Left ventricle myocardium superior (tissue), 1 donor: ENCODE results near the gene KIAA0825. TPM values are rescaled to one million over a fixed set of nuclear protein-coding genes. Genes with fewer than 3 reads are reported as not detected.
"Not testable (repeated sequence)": the region's sequence is repeated elsewhere in the genome, so short reads cannot be mapped to it uniquely, and the experiment has no call there.

Experiments
- ATAC-seq: fragments of 200-7000 bp; cut with Tn5 transposase; one replicate; pipeline ENCODE4 v1.9.1; 2020; ENCODE audit warnings: mild to moderate bottlenecking, moderate library complexity
- DNase-seq: peaks from one replicate; pipeline ENCODE4 v3.0.0-alpha.2; 2020
- intact Hi-C: fragments of 100-400 bp; cut with micrococcal nuclease; formaldehyde crosslinking; loops from one replicate; pipeline ENCODE4 v1.11.0; 2022
- total RNA-seq: library from RNA; stranded (reverse); fragmentation: NEBNext Ultra II Directional; extraction: Animal tissue kit (Norgen Biotek cat#: 25700); gene quantifications from one replicate; pipeline ENCODE4 v1.2.1, GENCODE V29; 2021
- donor health status: DM: no; HTN: yes; CAD: no; lungs with severe emphysema.

KIAA0825 gene
- total RNA-seq, 1 donor from 2014 or later, result 2.2 TPM

DNA sequence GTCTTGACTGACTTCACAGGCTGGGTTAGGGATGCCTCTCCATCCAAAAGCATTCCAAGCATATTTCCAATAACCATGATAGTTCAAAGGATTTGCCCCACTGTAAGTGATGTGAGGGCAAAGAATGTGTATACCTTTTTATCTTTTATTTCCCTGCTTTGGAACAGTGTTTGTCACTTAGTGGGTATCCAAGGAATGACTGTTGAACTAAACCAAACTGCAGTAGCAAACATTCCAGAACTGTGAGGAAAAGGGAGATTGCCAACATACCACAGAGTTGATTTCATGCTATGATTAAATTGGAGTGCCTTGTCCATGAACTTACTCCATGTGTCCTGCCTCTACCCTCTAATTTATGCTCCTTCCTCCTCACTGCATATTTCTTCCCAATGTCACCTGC is 400.0 kb downstream of the KIAA0825 start:
- intact Hi-C loops, result no loop called here
- ATAC-seq (no peak), DNase-seq (no peak)

DNA sequence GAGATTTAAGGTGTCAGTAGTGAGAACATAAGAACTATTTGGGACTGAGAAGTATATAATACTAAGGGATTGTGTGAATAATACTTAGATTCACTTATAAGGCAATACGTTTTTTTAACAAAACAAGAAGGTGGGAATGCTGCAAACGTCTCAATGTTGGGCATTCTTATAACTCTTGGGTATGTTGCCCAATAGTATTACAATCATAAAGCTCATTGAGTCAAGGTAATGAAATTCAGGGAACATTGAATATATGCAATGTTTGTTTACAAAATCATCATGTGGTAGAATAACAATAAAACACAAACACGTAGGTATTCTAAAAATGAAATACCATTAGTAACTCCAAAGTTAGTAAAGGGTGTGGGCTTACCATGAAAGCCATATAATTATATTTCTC is 400.7 kb downstream of the KIAA0825 start:
- ATAC-seq (no peak), DNase-seq (no peak)
- intact Hi-C loops, result no loop called here

DNA sequence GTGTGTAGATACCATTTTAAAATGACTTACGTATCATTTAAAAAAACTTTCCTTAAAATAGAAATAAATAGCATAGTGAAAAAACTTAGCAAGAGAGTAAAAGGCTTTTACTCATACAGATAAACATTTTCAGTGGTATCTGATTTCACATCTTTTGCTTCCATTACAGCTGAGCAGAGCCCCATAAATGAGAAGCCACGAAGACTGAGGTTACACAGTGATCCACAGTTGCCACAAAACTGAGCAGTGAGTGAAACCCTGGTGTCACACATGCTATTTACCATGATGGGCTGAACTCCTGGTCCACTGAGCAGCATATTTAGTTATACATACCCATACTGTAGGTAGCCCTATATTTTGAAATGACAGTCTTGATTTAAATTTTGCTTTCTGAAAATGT is 401.2 kb downstream of the KIAA0825 start:
- no peak for DNase-seq

DNA sequence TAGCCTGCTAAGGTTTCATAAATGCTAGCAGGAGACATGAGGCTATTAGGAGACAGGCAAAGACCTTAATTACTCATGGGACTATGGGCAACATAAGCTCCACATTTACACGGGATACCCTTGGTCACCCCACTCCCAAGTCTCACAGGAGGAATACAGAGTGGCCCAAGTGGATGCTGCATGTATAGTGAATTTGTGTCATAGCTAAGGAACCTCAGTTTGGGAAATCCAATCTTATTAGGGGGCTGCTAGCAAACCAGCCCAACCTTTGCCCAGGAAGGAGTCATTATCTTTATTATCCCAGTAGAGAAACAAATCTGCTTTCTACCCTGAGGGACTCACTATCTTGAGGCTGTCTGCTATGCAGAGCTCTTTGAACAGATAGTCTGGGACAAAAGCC is 405.9 kb downstream of the KIAA0825 start:
- intact Hi-C loops, result no loop called here
- no peak for ATAC-seq
- DNase-seq, result no peak

More for the DNA sequence above, 401.2 kb downstream of the KIAA0825 start:
- no peak for ATAC-seq
- intact Hi-C loops, result no loop called here

DNA sequence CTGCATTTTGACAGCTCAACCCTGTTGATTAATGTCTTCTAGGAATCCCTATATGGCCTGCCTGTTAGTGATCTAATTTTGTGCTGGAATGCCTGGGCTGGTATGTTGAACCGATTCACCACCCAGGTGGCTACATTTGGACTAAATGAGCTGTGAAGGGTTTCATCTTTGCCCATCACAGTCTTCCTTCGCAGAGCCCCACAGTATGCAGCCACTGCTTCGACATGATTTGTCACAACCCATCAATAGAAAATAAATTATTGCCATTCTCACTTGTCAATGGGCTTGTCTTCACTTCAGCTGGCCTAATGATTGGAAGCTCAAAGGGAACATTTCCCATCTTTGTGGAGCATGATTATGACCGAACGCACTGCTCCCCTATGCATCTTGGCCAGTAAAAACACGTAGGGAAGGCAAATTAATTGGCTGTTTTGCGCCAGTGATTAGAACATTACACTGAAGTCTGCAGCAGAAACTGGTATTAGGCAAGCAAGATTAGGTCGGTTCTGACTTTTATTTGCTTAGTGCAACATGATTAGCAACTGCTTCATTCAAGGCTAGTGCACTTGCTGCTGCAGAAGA is 408.5 kb downstream of the KIAA0825 start:
- intact Hi-C loops, result no loop called here
- no peak for ATAC-seq
- DNase-seq, result no peak

DNA sequence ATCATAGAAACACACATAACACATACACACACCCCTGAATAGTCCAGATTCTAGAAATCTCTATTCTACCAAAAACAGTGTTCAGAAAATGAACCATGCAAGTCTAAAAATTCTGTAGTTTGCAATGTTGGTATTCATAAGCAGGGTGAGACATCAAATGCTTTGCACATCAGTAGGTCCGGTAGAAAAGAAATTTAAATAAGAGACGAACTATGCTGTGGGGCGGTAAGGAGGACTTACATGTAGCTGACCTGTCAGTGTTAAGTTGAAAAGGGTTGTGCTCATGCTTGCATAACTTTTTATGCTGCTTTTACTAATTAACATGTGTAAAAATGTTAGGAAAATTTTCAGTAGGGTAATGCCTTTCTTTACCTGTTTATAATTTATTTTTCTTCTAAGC is 409.1 kb downstream of the KIAA0825 start:
- no peak for DNase-seq
- no peak for ATAC-seq
- intact Hi-C loops, result no loop called here

DNA sequence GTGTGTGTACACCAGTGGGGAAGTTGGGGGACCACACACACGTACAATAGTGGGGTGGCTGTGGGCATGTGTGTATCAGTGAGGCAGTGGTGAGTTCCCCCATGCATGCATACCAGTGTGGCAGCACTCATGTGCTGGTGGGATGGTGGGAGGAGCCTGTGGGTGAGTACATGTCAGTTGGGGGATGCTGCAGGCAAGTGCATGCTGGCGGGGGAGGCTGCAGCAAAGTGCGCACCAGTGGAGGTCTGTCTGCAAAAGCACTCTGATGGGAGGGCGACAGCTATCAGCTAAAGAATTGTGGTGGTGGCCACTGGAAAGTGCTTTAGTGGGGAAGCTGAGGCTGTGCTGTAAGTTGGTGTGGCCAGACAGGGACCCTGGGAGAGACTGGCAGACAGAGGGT is 418.8 kb downstream of the KIAA0825 start:
- DNase-seq (no peak), ATAC-seq (no peak)
- intact Hi-C loops, result no loop called here

DNA sequence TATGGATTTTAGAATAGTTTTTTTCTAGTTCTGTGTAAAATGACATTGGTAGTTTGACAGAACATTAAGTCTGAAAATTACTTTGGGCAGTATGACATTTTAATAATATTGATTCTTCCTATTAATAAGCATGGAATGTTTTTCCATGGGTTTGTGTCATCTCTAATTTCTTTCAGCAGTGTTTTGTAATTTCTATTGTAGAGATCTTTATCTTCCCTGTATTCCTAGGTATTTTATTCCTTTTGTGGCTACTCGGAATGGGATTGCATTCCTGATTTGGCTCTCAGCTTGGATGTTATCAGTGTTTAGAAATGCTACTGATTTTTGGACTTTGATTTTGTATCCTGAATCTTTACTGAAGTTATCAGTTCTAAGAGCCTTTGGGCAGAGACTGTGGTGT is 420.4 kb downstream of the KIAA0825 start:
- no peak for DNase-seq
- no peak for ATAC-seq
- intact Hi-C loops, result no loop called here

DNA sequence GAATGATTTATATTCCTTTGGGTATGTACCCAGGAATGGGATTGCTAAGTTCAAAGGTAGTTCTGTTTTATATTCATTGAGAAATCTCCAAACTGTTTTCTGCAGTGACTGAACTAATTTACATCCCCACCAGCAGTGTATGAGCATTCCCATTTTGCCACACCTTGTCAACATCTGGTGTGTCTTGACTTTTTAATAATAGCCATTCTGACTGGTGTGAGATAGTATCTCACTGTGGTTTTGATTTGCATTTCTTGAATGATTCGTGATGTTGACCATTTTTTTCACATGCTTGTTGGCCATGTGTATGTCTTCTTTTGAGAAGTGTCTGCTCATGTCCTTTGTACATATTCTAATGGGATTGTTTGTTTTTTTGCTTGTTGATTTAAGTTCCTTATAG is 421.5 kb downstream of the KIAA0825 start:
- DNase-seq, result no peak
- ATAC-seq, result no peak
- intact Hi-C loops, result no loop called here

- intact Hi-C loops, result no loop called here
- DNase-seq, result no peak
These were observed 425.6 kb downstream of the KIAA0825 start for GRCh38 chr5:94192658-94193391.

DNA sequence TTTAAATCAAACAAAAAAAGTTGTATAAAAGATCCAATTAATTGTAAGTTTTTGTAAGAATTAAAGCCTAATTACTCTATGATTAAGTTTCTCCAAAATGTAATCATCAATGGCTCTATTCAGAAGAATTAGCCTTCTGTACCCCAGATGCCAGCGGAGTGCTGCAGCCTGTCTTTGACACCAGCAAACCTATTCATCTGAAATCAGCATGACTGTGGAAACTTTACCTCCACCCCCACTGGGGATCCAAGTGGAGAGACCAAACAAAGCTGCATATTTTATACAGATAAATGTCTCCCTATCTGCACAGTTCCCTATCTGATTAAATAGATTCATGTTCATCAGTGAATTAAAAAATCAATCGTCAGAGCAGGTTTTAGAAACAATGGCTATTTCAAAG is 426.8 kb downstream of the KIAA0825 start:
- ATAC-seq (no peak), DNase-seq (no peak)
- intact Hi-C loops, result no loop called here

More at GRCh38 chr5:94192658-94193391, 425.6 kb downstream of the KIAA0825 start:
- ATAC-seq, result no peak

DNA sequence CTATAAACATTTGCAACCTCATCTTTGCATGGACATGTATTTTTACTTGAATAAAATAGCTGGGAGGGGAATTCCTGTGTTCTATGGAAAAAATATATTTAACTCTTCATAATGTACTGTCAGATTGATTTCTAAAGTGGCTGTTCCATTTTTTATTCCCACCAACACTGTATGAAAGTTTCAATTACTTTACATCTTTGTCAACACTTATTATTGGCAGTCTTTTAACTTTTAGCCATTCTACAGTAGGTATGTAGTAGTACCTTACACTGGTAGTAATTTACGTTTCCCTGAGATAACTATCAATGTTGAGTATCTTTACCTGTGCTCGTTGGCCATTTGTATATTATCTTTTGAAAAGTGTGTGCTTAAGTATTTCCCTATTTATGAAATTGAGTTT is 429.7 kb downstream of the KIAA0825 start:
- ATAC-seq (no peak), DNase-seq (no peak)
- intact Hi-C loops, result no loop called here

DNA sequence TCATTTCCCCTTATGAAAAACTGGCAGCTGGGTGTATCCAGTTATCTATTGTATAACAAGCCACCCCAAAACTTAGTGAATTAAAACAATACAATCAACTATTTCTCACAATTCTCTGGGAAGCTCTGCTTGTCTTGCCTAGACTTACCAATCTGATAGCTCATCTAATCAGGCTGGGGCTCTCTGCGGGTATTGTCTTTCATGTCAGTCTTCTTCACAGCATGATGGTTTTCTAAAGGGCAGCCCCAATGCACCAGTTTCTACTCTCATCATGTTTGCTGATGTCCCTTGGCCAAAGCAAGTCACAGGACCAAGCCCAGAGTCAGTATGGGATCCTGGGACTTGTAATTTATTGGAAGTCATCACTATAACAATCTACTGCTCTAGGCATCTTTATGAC is 433.5 kb downstream of the KIAA0825 start:
- ATAC-seq (no peak), DNase-seq (no peak)
- intact Hi-C loops, result no loop called here

GRCh38 chr5:94181895-94182294 is 436.5 kb downstream of the KIAA0825 start:
- ATAC-seq (no peak), DNase-seq (no peak)
- intact Hi-C loops, result no loop called here

GRCh38 chr5:94180761-94181160 is 437.6 kb downstream of the KIAA0825 start:
- no peak for ATAC-seq
- no peak for DNase-seq
- intact Hi-C loops, result no loop called here

DNA sequence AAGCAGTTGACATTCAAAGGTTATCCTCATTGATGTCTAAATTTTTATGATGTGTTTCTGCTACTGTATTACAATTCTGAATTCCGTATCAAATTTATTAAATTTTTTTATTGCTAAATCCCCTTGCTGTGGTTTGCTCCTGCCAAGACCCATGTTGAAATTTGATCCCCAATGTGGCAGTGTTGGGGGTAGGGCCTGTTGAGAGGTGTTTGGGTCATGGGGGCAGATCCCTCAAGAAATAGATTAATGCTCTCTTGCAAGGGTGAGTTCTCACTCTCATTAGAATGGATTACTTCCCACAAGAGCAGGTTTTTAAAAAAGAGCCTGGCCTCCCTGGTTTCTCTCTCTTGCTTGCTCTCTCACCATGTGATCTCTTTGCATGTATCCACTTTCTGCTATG is 442.5 kb downstream of the KIAA0825 start:
- ATAC-seq, result no peak
- no peak for DNase-seq
- intact Hi-C loops, result no loop called here

GRCh38 chr5:94174748-94175411 is 443.5 kb downstream of the KIAA0825 start:
- intact Hi-C loops, result no loop called here
- ATAC-seq (no peak), DNase-seq (no peak)

DNA sequence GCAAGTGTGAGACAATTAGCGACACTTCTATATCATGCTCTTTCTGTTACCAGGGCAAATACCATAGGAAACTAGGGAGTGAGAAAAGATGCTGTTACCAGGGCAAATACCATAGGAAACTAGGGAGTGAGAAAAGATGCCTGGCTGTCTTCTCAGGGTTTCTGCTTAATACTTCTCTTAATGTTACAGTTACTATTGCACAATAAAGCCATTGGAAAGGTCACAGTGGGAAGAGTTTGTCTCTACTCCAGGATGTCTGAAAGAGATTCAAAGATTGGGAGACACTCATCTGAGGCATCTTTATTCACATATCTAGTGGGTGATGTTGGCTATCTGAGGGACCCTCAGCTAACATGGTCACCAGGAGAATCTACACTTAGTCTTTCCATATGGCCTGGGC is 445.3 kb downstream of the KIAA0825 start:
- DNase-seq (no peak), ATAC-seq (no peak)
- intact Hi-C loops, result no loop called here

- ATAC-seq, intact Hi-C loops, DNase-seq: not testable (repeated sequence)
These were observed 447.3 kb downstream of the KIAA0825 start for GRCh38 chr5:94171070-94171469.

- DNase-seq, ATAC-seq, intact Hi-C loops: not testable (repeated sequence)
These were observed 448.2 kb downstream of the KIAA0825 start for GRCh38 chr5:94170158-94170557.

- no peak for DNase-seq
- intact Hi-C loops, result no loop called here
- ATAC-seq, result no peak
These were observed 450.3 kb downstream of the KIAA0825 start for GRCh38 chr5:94168151-94168550.
